ENCODE data around the gene PES1.
A peak's percentile ranks its signal among the peaks of the same experiment; 100 is the strongest.
"Not testable (repeated sequence)": the region's sequence is repeated elsewhere in the genome, so short reads cannot be mapped to it uniquely, and the experiment has no call there.

The PES1 gene

GRCh38 chr22:30591588-30592359, at the start of gene PES1:
TSS of gene PES1 (minus strand) at chr22:30591910. CDS start at chr22:30591833, 77 bp downstream.
- DNase-seq (ENCODE audit: low read depth), result peak; percentile 98

DNA sequence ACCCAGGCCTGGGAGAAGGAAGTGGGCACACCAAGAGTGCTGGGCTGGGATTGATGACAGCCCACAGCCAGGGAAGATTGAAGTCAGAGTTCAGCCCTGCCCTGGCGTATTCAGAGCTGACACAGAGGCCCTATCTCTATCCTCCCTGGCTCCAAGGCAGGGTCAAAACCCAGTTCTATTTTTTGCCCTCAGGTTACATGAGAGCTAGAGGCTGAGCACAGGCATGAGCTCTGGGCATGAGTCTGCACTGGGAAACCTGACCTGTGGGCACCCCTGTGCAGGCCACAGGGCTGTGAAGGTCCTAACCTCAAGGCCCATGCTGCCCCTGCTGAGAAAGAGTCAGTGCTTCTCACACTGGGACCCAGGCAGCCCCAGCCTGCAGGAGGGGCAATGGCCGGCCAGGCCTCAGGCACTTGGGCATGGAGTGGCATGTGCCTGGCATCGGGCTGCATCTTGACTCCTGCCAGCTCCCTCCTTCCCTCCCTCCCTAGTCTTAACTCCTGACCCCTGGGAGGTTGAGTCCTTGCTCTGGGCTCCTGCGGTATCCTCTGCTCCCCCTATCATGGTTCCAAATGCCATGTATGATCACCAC, 49.2 kb upstream of the PES1 start:
- DNase-seq (ENCODE audit: low read depth), result no peak

DNA sequence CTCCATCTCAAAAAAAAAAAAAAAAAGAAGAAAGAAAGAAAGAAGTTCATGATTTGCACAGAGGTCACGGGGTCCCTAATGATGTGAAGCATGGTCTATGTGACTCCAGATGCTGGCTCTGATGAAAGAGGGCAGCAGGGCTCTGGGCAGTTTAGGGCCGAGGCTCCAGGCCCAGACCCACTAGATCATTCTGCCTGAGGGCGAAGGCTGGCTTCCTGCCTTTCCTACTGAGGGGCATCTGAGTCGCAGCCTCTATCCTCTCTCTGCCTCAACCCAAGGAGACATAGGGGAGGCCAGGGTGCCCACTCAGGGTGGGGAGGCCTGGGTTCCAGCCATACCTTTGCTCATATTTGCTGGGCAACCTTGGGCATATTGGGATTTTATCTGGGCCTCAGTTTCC, 48.7 kb upstream of the PES1 start:
- DNase-seq (ENCODE audit: low read depth), result no peak

GRCh38 chr22:30637701-30638114, 46.0 kb upstream of the PES1 start:
- DNase-seq (ENCODE audit: low read depth), result no peak

- DNase-seq (ENCODE audit: low read depth), result no peak
Measured at GRCh38 chr22:30636226-30637077, 44.7 kb upstream of the PES1 start.

- DNase-seq (ENCODE audit: low read depth), result peak; percentile 85
Measured at GRCh38 chr22:30635273-30636225, 43.8 kb upstream of the PES1 start, which contains the start of gene SLC35E4. TSS of gene SLC35E4 (plus strand) at chr22:30635781. CDS start at chr22:30636451, 670 bp downstream.

- peak; percentile 87 for DNase-seq (ENCODE audit: low read depth)
Measured at GRCh38 chr22:30634471-30635233, 42.9 kb upstream of the PES1 start.

GRCh38 chr22:30631469-30631868, 39.8 kb upstream of the PES1 start:
- DNase-seq (ENCODE audit: low read depth), result not testable (repeated sequence)

- DNase-seq (ENCODE audit: low read depth), result no peak
Measured at GRCh38 chr22:30628491-30628890, 36.8 kb upstream of the PES1 start.

DNA sequence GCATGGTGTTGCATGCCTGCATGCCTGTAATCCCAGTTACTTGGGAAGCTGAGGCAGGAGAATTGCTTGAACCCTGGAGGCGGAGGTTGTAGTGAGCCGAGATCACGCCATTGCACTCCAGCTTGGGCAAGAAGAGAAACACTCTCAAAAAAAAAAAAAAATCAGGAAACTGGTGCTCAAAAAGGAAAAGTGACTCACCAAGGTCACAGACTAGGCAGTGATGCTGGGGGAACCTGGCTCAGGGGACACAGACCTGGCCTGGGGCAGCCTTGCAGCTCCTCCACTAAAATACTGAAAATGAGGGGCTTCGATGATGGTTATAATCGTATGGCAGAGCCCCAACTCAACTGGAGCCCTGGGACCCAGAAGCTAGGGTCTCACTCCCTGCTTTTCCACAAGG, 35.8 kb upstream of the PES1 start:
- DNase-seq (ENCODE audit: low read depth), result no peak

- no peak for DNase-seq (ENCODE audit: low read depth)
Measured at GRCh38 chr22:30626413-30626812, 34.7 kb upstream of the PES1 start.

DNA sequence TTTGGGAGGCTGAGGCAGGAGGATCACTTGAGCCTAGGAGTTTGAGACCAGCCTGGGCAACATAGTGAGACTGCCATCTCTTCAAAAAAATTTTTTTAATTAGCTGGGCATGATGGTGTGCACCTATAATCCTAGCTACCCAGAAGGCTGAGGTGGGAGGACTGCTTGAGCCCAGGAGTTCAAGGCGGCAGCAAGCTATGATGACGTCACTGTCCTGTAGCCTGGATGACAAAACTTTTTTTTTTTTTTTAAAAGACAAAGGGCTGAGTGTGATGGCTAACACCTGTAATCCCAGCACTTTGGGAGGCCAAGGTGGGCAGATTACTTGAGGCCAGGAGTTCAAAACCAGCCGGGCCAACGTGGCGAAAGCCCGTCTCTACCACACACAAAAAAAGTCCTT, 28.2 kb upstream of the PES1 start:
- not testable (repeated sequence) for DNase-seq (ENCODE audit: low read depth)

- DNase-seq (ENCODE audit: low read depth), result no peak
Measured at GRCh38 chr22:30617819-30618218, 26.1 kb upstream of the PES1 start.

DNA sequence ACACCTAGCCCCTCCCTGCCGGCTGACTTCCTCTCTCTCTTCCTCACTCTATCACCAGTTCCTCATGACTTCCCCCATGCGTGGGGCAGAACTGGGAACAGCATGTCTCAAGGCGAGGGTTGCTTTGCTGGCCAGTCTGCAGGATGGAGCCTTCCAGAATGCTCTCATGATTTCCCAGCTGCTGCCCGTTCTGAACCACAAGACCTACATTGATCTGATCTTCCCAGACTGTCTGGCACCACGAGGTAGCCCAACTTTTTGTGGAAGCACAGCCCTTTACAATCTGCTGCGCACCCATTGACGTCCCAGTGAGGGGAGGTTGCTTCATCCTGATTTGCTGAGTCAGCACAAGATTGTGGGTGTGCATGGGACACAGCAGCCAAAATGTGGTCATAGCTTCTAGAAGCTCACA, 23.8 kb upstream of the PES1 start:
- DNase-seq (ENCODE audit: low read depth), result no peak

DNA sequence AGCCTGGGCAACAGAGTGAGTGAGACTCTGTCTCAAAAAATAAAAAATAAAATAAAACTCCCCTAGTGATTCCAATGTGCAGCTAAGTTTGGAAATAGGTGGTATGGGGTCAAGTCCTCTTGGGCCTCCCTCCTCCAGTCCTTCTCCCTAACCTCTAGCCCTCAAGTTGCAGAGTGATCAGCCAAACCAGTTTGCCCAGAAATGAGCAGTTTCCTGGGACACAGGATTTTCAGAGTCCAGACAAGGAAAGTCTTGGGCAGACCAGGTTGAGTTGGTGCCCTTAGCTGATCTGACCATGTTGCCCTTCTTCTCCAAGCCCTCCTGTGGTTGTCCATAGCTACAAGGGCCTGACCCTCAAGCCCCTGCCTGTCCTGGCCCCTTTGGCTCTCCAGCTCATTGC, 23.2 kb upstream of the PES1 start:
- DNase-seq (ENCODE audit: low read depth), result no peak

GRCh38 chr22:30614268-30614667, 22.6 kb upstream of the PES1 start:
- DNase-seq (ENCODE audit: low read depth), result no peak

- DNase-seq (ENCODE audit: low read depth), result no peak
Measured at GRCh38 chr22:30612789-30613188, 21.1 kb upstream of the PES1 start.

- no peak for DNase-seq (ENCODE audit: low read depth)
Measured at GRCh38 chr22:30611197-30611596, 19.5 kb upstream of the PES1 start.

GRCh38 chr22:30610299-30610698, 18.6 kb upstream of the PES1 start:
- DNase-seq (ENCODE audit: low read depth), result no peak

GRCh38 chr22:30609260-30610185, 17.8 kb upstream of the PES1 start:
- peak; percentile 49 for DNase-seq (ENCODE audit: low read depth)
